ENCODE results near the gene PASK.

- TF ChIP-seq, protein P1, sequence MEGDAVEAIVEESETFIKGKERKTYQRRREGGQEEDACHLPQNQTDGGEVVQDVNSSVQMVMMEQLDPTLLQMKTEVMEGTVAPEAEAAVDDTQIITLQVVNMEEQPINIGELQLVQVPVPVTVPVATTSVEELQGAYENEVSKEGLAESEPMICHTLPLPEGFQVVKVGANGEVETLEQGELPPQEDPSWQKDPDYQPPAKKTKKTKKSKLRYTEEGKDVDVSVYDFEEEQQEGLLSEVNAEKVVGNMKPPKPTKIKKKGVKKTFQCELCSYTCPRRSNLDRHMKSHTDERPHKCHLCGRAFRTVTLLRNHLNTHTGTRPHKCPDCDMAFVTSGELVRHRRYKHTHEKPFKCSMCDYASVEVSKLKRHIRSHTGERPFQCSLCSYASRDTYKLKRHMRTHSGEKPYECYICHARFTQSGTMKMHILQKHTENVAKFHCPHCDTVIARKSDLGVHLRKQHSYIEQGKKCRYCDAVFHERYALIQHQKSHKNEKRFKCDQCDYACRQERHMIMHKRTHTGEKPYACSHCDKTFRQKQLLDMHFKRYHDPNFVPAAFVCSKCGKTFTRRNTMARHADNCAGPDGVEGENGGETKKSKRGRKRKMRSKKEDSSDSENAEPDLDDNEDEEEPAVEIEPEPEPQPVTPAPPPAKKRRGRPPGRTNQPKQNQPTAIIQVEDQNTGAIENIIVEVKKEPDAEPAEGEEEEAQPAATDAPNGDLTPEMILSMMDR (IDR thresholded peaks at IDR 0.05): no peak
- TF ChIP-seq POLR2A (IDR thresholded peaks at IDR 0.05): no peak
Observed at GRCh38 chr2:241114836-241115235, 34.4 kb downstream of the PASK start.
